HG02642 (cell line): ENCODE measurements around the gene DOK7.

Source experiments
- ATAC-seq: cut with Tn5 transposase; IDR thresholded peaks from one replicate; pipeline ENCODE4 v1.9.1; 2021; ENCODE audit warnings: mild to moderate bottlenecking; ENCODE audit not compliant: unreplicated experiment, poor library complexity

Gene DOK7

GRCh38 chr4:3427134-3427476, 36.0 kb upstream of the DOK7 start:
- ATAC-seq = no peak

- ATAC-seq = no peak
These were observed 35.2 kb upstream of the DOK7 start for GRCh38 chr4:3427706-3428446.

- ATAC-seq = no peak
These were observed 33.5 kb upstream of the DOK7 start for GRCh38 chr4:3429651-3430050.

- ATAC-seq = no peak
These were observed 32.6 kb upstream of the DOK7 start for GRCh38 chr4:3430524-3430923.

- no peak for ATAC-seq
These were observed 31.6 kb upstream of the DOK7 start for GRCh38 chr4:3431446-3431993.

- ATAC-seq = no peak
These were observed 30.7 kb upstream of the DOK7 start for GRCh38 chr4:3432381-3432790.

- ATAC-seq = no peak
These were observed 29.8 kb upstream of the DOK7 start for GRCh38 chr4:3433138-3433869.

- no peak for ATAC-seq
These were observed 28.0 kb upstream of the DOK7 start for GRCh38 chr4:3434881-3435685.

- ATAC-seq = no peak
These were observed 27.5 kb upstream of the DOK7 start for GRCh38 chr4:3435686-3435956.

- ATAC-seq = no peak
These were observed 26.9 kb upstream of the DOK7 start for GRCh38 chr4:3436048-3436797.

- no peak for ATAC-seq
These were observed 26.1 kb upstream of the DOK7 start for GRCh38 chr4:3436798-3437581.

GRCh38 chr4:3437582-3437936, 25.5 kb upstream of the DOK7 start:
- ATAC-seq = no peak

- ATAC-seq = no peak
These were observed 24.9 kb upstream of the DOK7 start for GRCh38 chr4:3437998-3438846.

- ATAC-seq = no peak
These were observed 24.3 kb upstream of the DOK7 start for GRCh38 chr4:3438847-3439180.

- ATAC-seq = no peak
These were observed 23.7 kb upstream of the DOK7 start for GRCh38 chr4:3439391-3439790.

- ATAC-seq = no peak
These were observed 23.1 kb upstream of the DOK7 start for GRCh38 chr4:3440011-3440410.

GRCh38 chr4:3440979-3441500, 22.1 kb upstream of the DOK7 start:
- ATAC-seq = no peak

- no peak for ATAC-seq
These were observed 21.3 kb upstream of the DOK7 start, which contains the start of gene HGFAC for GRCh38 chr4:3441501-3442459. Gene HGFAC, plus strand, starts transcription at chr4:3441968. Its CDS starts 34 bp downstream, at chr4:3442002.
